ENCODE measurements around the gene RASIP1.
A peak's percentile ranks its signal among the peaks of the same experiment; 100 is the strongest.

Gene RASIP1

DNA sequence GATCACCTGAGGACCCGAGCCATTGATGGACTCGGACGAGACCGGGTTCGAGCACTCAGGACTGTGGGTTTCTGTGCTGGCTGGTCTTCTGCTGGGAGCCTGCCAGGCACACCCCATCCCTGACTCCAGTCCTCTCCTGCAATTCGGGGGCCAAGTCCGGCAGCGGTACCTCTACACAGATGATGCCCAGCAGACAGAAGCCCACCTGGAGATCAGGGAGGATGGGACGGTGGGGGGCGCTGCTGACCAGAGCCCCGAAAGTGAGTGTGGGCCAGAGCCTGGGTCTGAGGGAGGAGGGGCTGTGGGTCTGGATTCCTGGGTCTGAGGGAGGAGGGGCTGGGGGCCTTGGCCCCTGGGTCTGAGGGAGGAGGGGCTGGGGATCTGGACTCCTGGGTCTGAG is 15.8 kb upstream of the RASIP1 start:
- no peak for DNase-seq (ENCODE audit: low read depth, low spot score)

DNA sequence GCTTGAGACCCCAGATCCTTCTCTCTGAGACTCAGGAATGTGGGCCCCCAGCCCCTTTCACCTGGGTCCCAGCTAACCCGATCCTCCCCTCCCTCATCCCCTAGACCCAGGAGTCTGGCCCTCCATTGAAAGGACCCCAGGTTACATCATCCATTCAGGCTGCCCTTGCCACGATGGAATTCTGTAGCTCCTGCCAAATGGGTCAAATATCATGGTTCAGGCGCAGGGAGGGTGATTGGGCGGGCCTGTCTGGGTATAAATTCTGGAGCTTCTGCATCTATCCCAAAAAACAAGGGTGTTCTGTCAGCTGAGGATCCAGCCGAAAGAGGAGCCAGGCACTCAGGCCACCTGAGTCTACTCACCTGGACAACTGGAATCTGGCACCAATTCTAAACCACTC is 15.4 kb upstream of the RASIP1 start:
- no peak for DNase-seq (ENCODE audit: low read depth, low spot score)

DNA sequence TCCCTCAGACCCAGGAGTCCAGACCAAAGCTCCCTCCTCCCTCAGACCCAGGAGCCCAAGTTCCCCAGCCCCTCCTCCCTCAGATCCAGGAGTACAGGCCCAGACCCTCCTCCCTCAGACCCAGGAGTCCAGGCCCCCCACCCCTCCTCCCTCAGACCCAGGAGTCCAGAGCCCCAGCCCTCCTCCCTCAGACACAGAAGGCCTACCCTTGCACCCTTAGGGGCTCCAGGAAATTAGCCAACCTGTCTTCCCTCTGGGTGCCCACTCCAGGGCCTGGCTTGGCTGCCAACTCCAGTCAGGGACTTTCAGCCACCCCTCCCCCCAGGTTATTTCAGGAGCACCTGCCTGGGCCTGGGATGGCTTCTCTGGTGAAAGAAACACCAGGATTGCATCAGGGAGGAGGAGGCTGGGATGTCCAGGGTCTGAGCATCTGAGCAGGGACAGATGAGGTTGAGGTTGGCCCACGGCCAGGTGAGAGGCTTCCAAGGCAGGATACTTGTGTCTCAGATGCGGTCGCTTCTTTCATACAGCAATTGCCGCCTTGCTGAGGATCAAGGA is 14.8 kb upstream of the RASIP1 start, which contains the start of gene FGF21:
FGF21 (plus strand) TSS at position 441 of the 558 bp plus-strand sequence. CDS start 713 bp downstream, outside the sequence.
- no peak for DNase-seq (ENCODE audit: low read depth, low spot score)

DNA sequence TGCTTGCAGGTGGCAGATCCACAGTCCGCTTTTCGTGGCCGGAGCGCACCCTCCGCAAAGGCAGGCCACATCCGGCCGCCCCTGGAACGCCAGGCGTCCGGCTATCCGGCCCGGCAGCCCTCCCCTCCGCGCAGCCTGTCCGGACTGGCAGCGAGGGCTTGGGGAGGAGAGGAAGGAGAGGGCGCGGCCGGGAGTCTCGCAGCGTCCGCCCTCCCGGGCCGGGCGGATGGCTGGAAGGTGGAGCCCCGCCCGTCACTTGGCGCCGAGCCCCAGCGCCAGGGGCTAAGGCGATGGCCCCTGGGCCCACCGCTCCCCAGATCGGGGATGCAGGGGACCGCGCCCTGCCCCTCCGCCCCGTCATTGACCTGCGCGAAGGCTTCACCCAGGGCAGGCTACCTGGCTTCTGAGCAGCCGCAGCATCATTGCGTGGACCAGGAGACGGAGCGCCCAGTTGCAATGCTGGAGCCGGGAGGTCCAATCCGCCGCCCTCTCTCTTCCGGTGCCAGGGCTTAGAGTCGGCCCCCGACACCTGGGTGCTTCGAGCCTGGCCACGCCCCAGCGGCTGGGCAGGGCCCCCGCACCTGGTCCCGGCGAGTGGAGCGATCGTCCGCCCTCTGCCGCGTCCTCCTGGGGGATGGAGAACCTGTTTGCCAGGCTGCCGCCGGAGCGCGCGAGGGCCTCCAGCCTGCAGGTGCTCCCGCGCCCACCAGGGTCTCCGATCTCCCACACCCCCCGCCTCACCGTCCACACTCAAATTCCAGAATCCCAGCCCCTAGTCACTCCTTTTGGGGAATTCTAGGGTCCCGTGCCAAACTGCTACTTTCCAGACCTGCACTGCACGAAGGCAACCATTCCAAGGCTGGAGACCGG is 12.3 kb upstream of the RASIP1 start, which contains the start of gene FUT1:
FUT1 (minus strand) TSS at position 146 of the 870 bp plus-strand sequence. CDS start 1,360 bp downstream, outside the sequence.
- DNase-seq (ENCODE audit: low read depth, low spot score), result no peak

DNA sequence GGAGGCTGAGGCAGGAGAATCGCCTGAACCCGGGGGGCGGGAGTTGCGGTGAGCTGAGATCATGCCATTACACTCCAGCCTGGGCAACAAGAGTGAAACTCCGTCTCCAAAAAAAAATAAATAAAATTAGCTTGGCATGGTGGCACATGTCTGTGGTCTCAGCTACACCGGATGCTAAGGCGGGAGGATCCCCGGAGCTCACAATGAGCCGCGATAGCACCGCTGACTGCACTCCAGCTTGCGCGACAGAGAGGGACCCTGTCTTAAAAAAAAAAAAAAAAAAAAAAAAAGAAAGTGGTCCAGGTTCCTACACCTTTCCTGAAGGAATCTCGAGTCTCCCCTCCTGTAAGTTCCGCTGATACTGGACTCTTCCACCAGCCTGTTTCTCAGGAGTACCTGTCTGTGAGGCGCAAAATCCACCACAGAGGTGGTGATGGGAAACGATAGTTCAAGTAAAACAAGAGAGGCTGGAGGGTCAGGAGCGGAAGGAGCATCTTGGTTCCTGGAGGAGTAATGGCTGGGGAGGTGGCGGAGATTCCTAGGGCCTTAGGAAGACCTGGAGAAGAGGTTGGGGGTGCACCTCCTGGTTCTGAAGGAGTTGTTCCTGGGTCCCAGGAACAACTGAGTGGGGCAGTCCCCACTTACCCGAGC is 11.6 kb upstream of the RASIP1 start:
- no peak for DNase-seq (ENCODE audit: low read depth, low spot score)

DNA sequence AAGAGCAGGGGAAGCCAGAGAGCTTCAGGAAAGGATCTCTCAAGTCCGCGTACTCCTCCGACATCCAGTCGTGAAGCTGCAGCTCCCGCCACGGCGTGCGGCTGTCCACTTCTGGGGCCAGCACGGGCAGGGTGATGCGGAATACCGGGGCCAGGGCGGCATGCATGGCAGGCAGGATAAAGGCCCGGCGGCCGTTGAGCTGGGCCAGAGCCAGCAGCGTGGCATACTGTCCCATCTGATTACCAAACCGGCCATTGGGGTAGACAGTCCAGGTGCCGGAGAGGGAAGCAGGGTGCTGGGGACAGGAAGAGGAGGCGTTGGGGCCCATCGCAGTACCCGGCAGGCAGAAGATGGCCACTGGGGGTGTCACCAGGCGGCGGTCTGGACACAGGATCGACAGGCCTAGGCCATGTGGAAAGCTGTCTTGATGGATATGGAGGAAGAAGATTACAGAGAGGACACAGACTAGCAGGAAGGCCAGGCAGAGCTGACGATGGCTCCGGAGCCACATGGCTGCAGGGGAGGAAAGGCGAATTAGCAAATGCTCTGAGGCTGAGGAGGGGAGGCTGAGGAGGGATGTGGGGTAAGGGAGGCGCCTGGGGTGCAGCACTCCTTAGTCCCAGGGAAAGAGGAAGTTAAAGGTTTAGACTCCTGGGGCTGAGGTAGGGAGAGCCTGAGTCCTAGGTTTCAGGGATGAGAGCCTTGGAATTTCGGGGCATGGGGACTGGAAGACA is 10.5 kb upstream of the RASIP1 start:
- no peak for DNase-seq (ENCODE audit: low read depth, low spot score)

DNA sequence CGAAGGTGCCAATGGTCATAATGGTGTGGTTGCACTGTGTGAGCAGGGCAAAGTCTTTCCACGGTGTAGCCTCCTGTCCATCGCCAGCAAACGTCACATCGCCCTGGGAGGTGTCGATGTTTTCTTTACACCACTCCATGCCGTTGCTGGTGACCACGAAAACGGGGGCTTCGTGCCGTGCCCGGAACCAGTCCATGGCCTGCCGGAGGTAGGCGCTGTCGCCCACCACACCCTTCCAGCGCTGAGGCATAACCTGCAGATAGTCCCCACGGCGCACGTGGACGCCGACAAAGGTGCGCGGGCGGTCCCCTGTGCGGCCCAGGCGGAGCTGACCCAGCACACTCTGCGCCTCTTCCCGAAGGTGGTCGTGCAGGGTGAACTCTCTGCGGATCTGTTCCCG is 9.9 kb upstream of the RASIP1 start:
- DNase-seq (ENCODE audit: low read depth, low spot score), result no peak

DNA sequence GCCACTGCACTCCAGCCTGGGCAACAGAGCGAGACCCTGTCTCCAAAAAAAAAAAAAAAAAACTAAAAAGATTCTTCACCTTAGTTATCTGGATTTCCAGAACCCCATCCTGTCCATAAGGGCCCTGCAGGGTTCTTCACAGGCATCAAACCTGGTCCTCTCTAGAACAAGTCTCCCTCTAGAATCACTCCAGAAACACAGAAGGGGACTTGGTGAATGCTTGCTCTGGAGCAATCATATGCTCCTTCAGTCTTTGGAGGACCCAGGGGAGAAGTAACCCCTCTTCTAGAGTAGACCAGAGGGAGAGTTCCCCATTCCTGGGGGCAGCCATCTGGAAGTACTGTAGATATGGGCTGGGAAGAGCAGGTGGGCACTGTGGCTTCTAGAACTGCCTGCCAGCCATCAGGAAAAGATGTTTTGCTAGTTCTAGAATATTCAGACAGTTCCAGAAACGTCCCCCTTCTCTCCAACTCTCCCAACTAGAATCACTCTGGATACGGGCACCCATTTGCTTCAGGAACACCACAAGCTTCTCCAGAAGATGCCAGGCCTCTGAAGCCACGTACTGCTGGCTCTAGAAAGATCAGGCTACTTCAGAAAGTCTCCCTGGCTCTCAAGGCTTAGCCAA is 9.3 kb upstream of the RASIP1 start:
- DNase-seq (ENCODE audit: low read depth, low spot score), result no peak

DNA sequence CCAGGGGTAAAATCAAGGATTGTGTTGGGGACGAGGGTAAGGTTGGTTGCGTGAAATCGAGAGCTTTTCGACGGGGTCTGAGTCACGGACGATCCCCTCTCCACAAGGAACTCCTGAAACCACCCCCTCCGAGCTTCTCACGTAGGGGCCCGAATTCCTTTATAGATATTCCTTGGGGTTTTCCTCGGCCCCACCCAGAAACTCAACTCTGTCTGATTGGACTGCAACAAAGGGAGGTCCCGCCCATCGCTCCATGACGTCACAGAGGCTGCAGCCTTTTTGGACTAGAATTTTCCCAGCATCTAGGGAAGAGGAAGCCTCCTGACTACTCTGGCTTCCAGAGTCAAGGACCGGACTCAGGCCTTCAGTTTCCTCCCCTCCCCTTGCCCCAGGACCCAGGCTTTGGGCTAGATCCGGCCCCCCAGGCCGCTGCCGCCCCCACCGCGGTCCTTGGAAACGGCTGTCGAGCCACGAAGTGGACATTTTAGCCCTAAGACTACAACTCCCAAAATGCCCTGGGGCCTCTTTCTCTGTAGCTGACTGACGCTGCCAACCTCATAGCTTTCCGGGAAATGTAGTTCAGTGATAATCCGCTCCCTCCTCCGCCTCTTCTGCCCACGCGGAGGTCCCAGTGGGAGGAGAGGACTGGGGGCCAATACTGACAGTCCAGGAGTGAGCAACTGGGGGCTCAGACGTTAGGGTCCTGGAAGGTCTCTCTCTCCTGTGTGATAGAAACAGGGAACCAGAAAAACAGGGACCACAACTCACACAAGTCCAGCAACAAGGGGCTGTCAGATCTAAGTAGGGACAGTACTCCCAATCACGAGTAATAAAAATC is 6.5 kb upstream of the RASIP1 start, which contains the start of gene IZUMO1:
IZUMO1 (minus strand) TSS at position 172 of the 838 bp plus-strand sequence. CDS start 1,050 bp downstream, outside the sequence.
- no peak for DNase-seq (ENCODE audit: low read depth, low spot score)

DNA sequence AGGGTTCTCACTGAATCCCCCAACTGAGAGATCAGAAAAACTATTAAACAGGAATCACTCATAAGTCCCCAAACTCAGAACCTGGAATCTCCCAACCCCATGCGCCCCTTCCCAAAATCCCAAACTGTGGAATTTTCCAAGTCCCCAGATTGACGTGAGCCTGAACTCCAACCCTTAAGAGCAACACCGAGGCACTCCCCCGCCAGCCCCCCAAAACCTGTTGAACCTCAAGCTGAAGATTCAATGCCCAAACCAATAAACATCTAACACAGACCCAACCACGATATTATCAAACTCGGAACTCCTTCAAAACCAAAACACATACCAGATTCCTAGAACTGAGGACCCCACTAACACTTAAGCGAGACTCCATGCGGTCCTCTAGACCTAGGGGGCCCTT is 5.7 kb upstream of the RASIP1 start:
- no peak for DNase-seq (ENCODE audit: low read depth, low spot score)

DNA sequence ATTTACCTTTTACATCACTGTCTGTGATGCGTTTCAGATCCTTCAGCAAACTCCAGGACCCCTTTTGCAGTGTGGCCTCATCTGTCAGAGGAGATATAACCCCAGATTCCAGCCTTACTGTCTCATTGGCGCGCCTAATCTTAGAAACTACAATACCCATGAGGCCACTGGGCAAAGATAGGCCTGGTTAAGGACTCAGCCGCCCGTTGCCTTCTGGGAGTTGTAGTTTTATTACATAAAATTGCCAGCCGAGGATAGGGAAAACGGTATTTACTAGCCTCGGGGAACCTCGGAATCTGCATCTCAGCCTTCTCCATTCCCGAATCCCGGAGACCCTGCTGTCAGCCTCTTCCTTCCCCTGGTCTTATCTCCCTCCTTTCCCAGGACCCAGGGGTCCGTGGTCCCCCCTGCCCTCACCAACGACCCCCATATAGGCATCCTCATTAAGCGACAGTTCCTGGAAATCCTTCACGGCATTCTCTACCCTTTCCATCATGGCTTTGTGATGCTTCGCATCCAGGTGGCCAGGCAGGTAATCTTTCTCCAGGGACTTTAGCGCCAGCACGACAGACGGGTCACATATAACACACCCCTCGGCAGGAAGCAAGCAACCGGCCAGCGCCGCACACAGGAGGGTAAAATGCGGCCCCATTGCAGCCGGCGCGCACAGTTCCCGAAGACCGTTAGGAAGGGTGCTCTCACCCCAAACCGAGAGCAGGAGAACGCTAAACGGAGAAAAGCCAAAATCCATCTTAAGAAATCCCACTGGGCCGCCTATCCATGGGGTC is 5.0 kb upstream of the RASIP1 start:
- no peak for DNase-seq (ENCODE audit: low read depth, low spot score)

DNA sequence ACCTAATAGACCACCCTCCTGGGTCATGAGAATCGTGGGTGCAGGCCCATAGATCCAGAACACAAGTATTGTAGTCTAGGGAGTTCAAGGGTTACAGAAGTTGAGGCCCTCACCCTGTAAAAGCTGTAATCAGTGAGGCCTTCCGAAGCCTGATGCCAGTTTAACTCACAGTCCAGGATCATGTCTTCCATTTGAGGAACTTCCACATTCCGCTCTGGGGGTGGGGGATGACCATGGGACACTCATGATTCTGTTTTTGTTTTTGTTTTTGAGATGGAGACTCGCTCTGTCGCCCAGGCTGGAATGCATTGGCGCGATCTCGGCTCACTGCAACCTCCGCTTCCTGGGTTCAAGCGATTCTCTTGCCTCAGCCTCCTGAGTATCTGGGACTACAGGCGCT is 1.7 kb upstream of the RASIP1 start:
- no peak for DNase-seq (ENCODE audit: low read depth, low spot score)

DNA sequence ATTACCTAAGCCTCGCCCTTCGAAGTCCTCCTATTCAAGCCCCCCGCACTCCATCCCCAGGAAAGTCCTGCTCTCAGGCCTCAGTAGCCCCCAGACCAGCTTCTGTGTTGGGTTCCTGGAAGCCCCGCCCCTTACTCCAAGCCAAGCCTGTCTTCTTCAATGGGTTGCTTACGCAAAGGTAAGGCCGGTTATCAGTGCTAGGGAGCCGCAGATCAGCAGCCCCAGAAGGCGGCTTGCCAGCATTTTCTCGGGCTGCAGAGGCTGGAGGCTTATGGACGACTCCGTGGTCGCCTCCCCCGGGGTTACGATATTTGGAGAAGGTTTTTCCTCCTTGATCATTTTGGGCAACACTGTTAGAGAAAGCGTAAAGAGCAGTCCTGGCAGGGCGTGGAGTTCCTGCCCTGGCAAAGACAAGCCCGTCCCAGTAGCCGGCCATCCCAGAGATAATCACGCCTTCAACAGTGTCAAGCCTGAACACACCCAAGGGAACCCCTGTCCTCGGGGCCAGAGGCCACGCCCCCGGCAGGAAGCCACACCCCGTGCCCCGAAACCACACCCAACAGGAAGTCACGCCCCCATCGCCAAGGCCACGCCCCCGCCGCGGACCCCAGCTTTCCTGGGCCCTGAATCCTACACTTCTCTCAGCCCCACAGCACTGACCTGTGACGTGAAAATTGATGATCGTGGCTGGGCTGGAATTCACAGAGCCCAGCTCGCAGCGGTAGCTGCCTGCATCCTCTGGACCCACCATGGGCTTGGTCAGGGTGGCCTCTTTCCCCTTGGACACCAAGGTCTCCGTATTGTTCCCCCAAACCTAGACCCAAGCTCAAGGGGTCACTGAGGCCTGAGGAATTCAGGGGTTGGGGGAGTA is 954 bp upstream of the RASIP1 start:
- DNase-seq (ENCODE audit: low read depth, low spot score), result no peak

DNA sequence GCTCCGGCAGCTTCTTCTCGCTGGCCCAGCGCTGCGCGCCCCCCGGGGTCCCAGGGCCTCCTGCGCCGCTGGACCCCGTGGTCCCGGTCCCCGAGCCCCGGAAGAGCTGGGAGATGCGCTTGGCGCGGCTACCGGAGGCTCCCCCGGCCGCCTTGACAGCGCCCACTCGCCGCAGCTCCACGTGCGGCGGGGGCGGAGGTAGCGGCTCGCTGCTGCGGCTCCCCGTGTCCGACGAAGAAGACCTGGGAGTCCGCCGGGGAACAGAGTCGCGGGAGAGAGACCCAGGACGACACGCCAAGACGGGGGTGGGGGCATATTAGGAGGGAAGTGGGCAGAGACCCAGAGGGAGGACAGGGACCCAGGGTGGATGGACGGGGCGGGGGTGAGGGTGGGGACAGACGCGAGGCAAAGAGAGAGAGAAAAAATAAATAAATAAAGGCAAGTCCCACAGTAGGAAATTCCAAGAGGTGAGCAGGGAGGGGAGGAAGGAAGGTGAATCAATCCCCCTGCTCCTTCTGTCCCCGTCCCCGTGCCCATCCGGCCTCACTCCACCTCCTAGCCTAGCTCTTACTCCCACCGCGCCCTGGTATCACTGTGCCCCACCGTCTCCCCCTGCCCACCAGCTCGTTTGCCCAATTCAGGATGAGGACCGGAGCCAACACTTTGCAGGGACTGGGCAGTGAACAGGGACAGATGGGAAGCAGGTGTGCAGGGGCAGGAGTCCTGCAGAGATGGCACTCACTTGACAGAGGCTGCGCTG is 826 bp downstream of the RASIP1 start:
- no peak for DNase-seq (ENCODE audit: low read depth, low spot score)

DNA sequence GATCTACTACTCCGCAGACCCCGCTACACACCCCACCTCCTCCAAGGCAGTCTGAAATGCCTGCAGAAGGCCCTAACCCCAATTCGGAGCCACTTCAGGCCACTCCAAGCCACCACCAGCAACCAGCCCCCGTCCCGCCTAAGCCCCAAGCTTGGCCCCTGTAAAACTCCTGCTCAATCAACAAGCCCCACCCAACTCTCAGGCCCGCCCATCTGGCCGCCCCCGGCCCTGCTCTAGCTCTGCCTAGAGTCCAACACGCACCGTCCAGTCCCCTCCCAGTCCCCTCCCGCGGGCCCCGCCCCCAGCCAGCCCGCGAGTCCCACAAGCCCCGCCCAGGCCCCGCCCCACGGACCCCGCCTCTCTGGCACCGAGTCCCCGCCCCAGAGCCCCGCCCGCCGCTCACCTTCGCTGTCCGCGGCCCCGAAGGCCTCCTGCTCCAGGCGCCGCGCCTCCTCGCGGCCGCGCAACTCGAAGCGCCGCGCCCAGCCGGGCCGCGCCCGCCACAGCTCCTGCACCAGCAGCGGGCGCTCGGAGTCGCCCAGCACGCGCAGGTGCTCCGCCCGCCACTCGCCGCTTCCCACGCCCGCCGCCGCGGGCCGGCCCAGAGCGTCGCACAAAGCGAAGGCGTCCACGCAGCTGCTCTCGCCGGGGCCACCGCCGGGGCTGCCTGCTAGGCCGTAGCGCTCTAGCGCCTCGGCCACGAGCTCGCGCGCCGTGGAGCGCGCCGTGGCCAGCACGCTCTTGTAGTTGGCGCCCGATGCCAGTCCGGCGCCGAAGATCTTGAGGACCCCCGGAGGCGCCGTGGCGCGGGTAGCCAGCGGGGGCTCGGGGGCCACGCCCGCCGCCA is 1.6 kb downstream of the RASIP1 start:
- peak; percentile 85 for DNase-seq (ENCODE audit: low read depth, low spot score)

DNA sequence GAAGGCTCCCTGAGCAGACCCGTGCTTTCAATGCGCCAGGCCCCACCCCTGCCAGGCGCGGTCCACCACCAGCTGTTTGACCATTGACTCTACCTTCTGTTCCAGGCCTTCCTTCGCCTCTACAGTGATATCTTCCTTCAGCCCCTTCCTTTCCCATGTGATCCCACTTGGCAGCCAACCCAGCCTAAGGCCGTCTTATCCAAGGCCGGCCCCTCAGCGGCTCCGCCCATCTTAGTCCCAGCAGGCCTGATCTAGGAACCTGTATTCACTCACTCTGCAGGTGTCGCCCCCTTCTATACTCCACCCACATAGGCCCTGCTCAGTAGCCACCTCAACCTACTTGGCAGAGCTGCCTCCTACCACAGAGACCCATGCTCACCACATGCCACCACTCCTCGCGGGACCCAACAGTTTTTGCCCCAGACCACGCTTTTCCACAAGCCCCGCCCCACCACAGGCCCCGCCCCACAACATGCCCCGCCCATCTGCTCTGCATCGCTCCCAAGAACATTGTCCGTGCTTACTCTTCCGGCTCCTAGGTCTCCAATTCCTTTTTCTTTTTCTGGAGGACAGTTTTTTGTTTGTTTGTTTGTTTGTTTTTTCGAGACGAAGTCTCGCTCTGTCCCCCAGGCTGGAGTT is 2.9 kb downstream of the RASIP1 start:
- no peak for DNase-seq (ENCODE audit: low read depth, low spot score)

All from activated naive CD8-positive, alpha-beta T cell treated with anti-CD3 and anti-CD28 coated beads, Interleukin-2, amount 50 U/mL, for 16 hours (primary cell).